Activated CD8-positive, alpha-beta T cell treated with anti-CD3 and anti-CD28 coated beads, Interleukin-2, amount 10 ng/mL, durations not matched to agents 7 days and 5 days (primary cell): ENCODE results near the gene TNFRSF8. TPM values are rescaled to one million over a fixed set of nuclear protein-coding genes. Genes with fewer than 3 reads are reported as not detected.
"Not testable (repeated sequence)": the region's sequence is repeated elsewhere in the genome, so short reads cannot be mapped to it uniquely, and the experiment has no call there.

ENCODE experiments used
- ATAC-seq: fragments of 150-1000 bp; cut with Tn5 transposase; one replicate; pipeline ENCODE4 v1.10.0; 2021; ENCODE audit warnings: moderate library complexity
- CTCF ChIA-PET: fragments of 350-600 bp; sonication (Branson Sonifier 250); formaldehyde crosslinking; loops from one replicate; lab custom pipeline; 2021; ENCODE audit warnings: antibody characterized with exemption; lab: Charles Lee
- POLR2A ChIA-PET: fragments of 350-600 bp; sonication (Branson Sonifier 250); formaldehyde crosslinking; loops from one replicate; lab custom pipeline; 2021; ENCODE audit warnings: antibody characterized with exemption; lab: Charles Lee
- DNase-seq: peaks from one replicate; pipeline ENCODE4 v3.0.0-alpha.2; 2020
- H3K27ac Mint-ChIP-seq: one replicate; pipeline ENCODE4 v1.8.0; 2021; ENCODE audit warnings: mild to moderate bottlenecking, mixed read lengths
- H3K27me3 Mint-ChIP-seq: one replicate; pipeline ENCODE4 v1.8.0; 2021; ENCODE audit warnings: low read depth, mixed read lengths
- H3K36me3 Mint-ChIP-seq: one replicate; pipeline ENCODE4 v1.8.0; 2021; ENCODE audit warnings: low read depth, mixed read lengths
- H3K4me1 Mint-ChIP-seq: one replicate; pipeline ENCODE4 v1.8.0; 2021; ENCODE audit warnings: low read depth, mixed read lengths
- H3K4me3 Mint-ChIP-seq: one replicate; pipeline ENCODE4 v1.8.0; 2021; ENCODE audit warnings: mild to moderate bottlenecking, mixed read lengths
- H3K9me3 Mint-ChIP-seq: one replicate; pipeline ENCODE4 v1.8.0; 2022; ENCODE audit warnings: mixed read lengths; ENCODE audit not compliant: insufficient read depth
- total RNA-seq, 2 experiments: library from RNA; stranded (reverse); gene quantifications; one replicate each; pipeline ENCODE4 v1.2.3, GENCODE V29; 2021

The TNFRSF8 gene
- total RNA-seq, 2 experiments from 2014 or later, result 0.95 to 0.97 TPM

DNA sequence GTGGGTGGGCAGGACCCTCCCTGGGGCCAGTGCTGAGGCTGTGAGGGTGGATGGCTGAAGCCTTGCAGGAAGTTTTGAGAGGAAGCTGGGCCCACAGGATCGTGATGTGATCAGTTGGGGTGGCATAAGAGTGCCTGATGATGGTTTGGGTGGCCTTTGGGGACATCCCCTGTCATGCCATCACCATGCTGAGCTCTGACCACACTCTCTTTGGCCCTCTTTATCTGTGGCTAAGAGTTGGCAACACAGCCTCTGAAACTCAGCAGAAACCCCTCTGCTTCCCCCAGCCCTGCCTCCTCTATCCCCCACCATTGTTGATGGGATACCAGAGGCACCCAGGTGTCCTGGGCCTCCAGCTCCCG, 24.0 kb upstream of the TNFRSF8 start:
- ChIA-PET CTCF (interaction anchor here (0.8 to 2.1 kb wide), 4 partner anchors 9 to 86 kb away, joined by 3 to 7 read pairs (median 4); no protein-coding TSS in a partner anchor), POLR2A (interaction anchor here (0.7 to 5.5 kb wide), 2 partner anchors 11 to 130 kb away, joined by 3 to 52 read pairs; no protein-coding TSS in a partner anchor)

GRCh38 chr1:12039824-12040456, 23.2 kb upstream of the TNFRSF8 start:
- H3K27ac Mint-ChIP-seq, ATAC-seq, H3K27me3 Mint-ChIP-seq, H3K4me3 Mint-ChIP-seq, H3K9me3 Mint-ChIP-seq, DNase-seq, H3K36me3 Mint-ChIP-seq, H3K4me1 Mint-ChIP-seq: not testable (repeated sequence)
- ChIA-PET POLR2A (interaction anchor here (5.5 kb wide), 1 partner anchor 131 kb away, joined by 52 read pairs; no protein-coding TSS in a partner anchor), CTCF (interaction anchor here (0.8 to 2.1 kb wide), 6 partner anchors 8 to 85 kb away, joined by 3 to 5 read pairs (median 3); no protein-coding TSS in a partner anchor)

More for the DNA sequence above, 24.0 kb upstream of the TNFRSF8 start:
- no peak for ATAC-seq
- Mint-ChIP-seq H3K9me3 (no peaks in the 10 kb centered on the region), H3K4me1 (peaks cover 9% of the 10 kb centered on the region), H3K27me3 (peaks cover 2% of the 10 kb centered on the region), H3K27ac (no peak overlapping the region), H3K4me3 (no peak overlapping the region), H3K36me3 (no peaks in the 10 kb centered on the region)
- DNase-seq, result no peak

- Mint-ChIP-seq H3K4me1 (peaks cover 9% of the 10 kb centered on the region), H3K27me3 (peaks cover 10% of the 10 kb centered on the region), H3K36me3 (no peaks in the 10 kb centered on the region), H3K9me3 (no peaks in the 10 kb centered on the region), H3K27ac (no peak overlapping the region), H3K4me3 (no peak overlapping the region)
- ATAC-seq (no peak), DNase-seq (no peak)
- ChIA-PET POLR2A (interaction anchor here (5.5 kb wide), 1 partner anchor 131 kb away, joined by 52 read pairs; no protein-coding TSS in a partner anchor), CTCF (interaction anchor here (0.8 to 2.1 kb wide), 5 partner anchors 8 to 84 kb away, joined by 3 to 5 read pairs (median 3); no protein-coding TSS in a partner anchor)
Observed at GRCh38 chr1:12040457-12041051, 22.5 kb upstream of the TNFRSF8 start.

DNA sequence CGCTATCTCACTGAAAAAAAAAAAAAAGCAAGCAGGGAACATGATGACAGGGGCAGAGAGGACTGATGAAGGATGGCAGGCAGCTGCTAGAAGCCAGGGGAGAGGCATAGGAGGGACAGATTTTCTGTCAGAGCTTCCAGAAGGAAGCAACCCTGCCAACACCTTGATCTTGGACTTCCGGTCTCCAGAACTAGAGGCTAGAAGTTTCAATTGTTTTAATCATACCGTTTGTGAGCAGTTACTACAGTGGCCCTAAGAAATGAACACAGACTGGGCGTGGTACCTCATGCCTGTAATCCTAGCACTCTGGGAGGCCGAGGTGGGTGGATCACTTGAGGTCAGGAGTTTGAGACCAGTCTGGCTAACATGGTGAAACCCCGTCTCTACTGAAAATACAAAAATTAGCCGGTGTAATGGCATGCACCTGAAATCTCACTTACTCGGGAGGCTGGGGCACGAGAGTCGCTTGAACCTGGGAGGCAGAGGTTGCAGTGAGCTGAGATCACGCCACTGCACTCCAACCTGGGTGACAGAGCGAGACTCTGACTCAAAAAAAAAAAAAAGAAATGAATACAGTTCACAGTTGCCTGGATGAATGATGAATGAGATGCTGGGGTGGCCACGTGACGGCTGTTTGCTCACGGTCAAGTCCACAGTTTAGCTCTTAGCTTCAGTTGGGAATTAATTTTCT, 18.8 kb upstream of the TNFRSF8 start:
- H3K36me3 Mint-ChIP-seq, CTCF ChIA-PET, ATAC-seq, H3K4me3 Mint-ChIP-seq, H3K27ac Mint-ChIP-seq, H3K9me3 Mint-ChIP-seq, DNase-seq: not testable (repeated sequence)
- POLR2A ChIA-PET, result interaction anchor here (4.3 kb wide), 1 partner anchor 135 kb away, joined by 45 read pairs; no protein-coding TSS in a partner anchor
- peaks cover 11% of the 10 kb centered on the region for H3K4me1 Mint-ChIP-seq
- H3K27me3 Mint-ChIP-seq, result peaks cover 18% of the 10 kb centered on the region

DNA sequence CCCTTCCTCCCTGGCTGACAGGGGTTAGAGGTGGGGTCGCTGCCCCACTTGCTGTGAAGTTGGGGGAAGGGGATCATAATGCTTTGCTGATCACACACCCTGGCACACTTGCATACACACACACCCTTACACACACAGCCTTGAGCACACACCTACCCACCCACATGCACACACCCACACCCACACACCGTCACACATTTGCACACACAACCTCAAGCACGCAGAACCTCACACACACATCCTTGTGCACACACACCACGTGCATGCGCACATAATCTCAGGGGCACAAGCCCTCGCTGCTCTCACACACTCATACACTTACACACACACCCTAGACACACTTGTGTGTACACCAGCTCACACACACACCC, 16.4 kb upstream of the TNFRSF8 start:
- DNase-seq (no peak), ATAC-seq (no peak)
- H3K4me1 Mint-ChIP-seq, result peaks cover 6% of the 10 kb centered on the region
- no peaks in the 10 kb centered on the region for H3K9me3 Mint-ChIP-seq
- no peak overlapping the region for H3K4me3 Mint-ChIP-seq
- ChIA-PET POLR2A (interaction anchor here (1.5 to 4.3 kb wide), 3 partner anchors 8 to 138 kb away, joined by 3 to 45 read pairs (median 9); no protein-coding TSS in a partner anchor), CTCF (interaction anchor here (0.9 to 2.5 kb wide), 6 partner anchors 11 to 78 kb away, joined by 3 to 5 read pairs (median 4); no protein-coding TSS in a partner anchor)
- H3K27me3 Mint-ChIP-seq, result peaks cover 22% of the 10 kb centered on the region
- H3K36me3 Mint-ChIP-seq, result no peaks in the 10 kb centered on the region
- H3K27ac Mint-ChIP-seq, result no peak overlapping the region

DNA sequence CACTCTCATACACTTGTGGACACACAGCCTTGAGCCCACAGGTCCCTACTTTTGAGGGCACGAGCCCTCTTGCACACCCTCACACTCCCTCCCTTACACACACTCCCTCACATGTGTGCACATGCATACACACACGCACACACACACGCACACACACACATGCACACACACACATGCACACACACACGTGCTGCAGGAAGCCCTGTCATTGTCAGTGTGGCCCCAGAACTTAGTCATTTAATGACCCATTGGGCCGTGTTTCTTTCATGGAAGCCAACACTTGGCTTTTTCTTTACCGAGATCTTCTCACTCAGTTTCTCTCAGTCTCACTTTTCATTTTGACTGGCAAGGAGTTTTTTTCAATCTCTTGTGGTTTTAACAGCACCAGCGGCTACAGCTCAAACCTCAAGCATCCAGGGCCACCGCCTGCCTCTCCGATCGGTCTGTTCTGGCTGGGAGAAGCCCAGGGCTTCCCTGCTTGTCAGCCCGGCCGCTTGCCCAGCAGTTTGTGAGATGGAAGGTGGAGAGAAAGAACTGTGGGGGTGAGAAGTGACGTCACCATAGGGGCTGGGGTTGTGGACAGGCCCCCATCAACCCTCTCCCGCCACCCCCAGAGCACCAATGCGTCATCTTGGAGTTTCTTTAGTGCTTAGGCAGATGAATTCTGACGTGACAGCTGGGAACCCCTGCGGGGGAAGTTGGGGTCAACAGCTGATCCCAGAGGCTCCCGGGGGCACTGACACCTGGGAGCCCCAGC, 15.8 kb upstream of the TNFRSF8 start:
- ATAC-seq (peak; percentile 80), DNase-seq (peak; percentile 78)
- Mint-ChIP-seq H3K27ac (no peak overlapping the region), H3K9me3 (no peaks in the 10 kb centered on the region), H3K36me3 (no peaks in the 10 kb centered on the region), H3K27me3 (peaks cover 22% of the 10 kb centered on the region), H3K4me3 (no peak overlapping the region), H3K4me1 (peaks cover 11% of the 10 kb centered on the region)
- CTCF ChIA-PET, result interaction anchor here (0.9 to 2.5 kb wide), 6 partner anchors 9 to 78 kb away, joined by 3 to 5 read pairs (median 4); no protein-coding TSS in a partner anchor
- POLR2A ChIA-PET, result interaction anchor here (1.5 to 4.3 kb wide), 3 partner anchors 8 to 138 kb away, joined by 3 to 45 read pairs (median 9); no protein-coding TSS in a partner anchor

- no peak for ATAC-seq
- H3K4me1 Mint-ChIP-seq, result peaks cover 18% of the 10 kb centered on the region
- CTCF ChIA-PET, result interaction anchor here (1.0 to 2.5 kb wide), 3 partner anchors 10 to 31 kb away, joined by 3 to 7 read pairs (median 5); no protein-coding TSS in a partner anchor
- peaks cover 22% of the 10 kb centered on the region for H3K27me3 Mint-ChIP-seq
- no peak overlapping the region for H3K4me3 Mint-ChIP-seq
- no peak for DNase-seq
- no peak overlapping the region for H3K27ac Mint-ChIP-seq
- no peaks in the 10 kb centered on the region for H3K9me3 Mint-ChIP-seq
- no peaks in the 10 kb centered on the region for H3K36me3 Mint-ChIP-seq
- POLR2A ChIA-PET, result interaction anchor here (4.3 kb wide), 1 partner anchor 139 kb away, joined by 45 read pairs; no protein-coding TSS in a partner anchor
Observed at GRCh38 chr1:12048372-12048771, 14.7 kb upstream of the TNFRSF8 start.

DNA sequence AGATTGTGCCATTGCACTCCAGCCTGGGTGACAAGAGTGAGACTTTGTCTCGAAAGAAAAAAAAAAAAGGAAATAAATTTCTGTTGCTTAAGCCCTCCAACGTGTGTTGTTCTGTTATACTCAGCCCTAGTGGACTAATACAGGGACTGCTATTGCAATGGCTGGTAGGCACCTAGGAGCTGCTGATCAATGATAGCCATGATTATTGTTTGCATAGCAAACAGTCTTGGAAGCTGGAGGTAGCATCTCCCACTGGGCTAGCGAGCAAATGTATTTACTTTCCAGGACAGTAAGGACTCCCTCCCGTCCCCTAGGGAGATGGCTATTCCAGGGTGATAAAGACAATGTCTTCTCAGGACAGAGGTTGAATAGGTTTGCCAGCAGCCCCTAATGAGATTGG, 13.5 kb upstream of the TNFRSF8 start:
- H3K4me1 Mint-ChIP-seq, result peaks cover 23% of the 10 kb centered on the region
- peaks cover 18% of the 10 kb centered on the region for H3K27me3 Mint-ChIP-seq
- H3K9me3 Mint-ChIP-seq, result no peaks in the 10 kb centered on the region
- ChIA-PET POLR2A (interaction anchor here (0.7 to 1.7 kb wide), 2 partner anchors 140 to 142 kb away, joined by 4 read pairs; no protein-coding TSS in a partner anchor), CTCF (interaction anchor here (1.0 to 2.0 kb wide), 2 partner anchors 10 to 30 kb away, joined by 3 to 7 read pairs; no protein-coding TSS in a partner anchor)
- no peak overlapping the region for H3K4me3 Mint-ChIP-seq
- H3K36me3 Mint-ChIP-seq, result no peaks in the 10 kb centered on the region
- DNase-seq, result no peak
- no peak for ATAC-seq
- no peak overlapping the region for H3K27ac Mint-ChIP-seq

GRCh38 chr1:12051361-12051760, 11.7 kb upstream of the TNFRSF8 start:
- H3K9me3 Mint-ChIP-seq, result no peaks in the 10 kb centered on the region
- H3K4me3 Mint-ChIP-seq, result no peak overlapping the region
- H3K27ac Mint-ChIP-seq, result no peak overlapping the region
- POLR2A ChIA-PET, result interaction anchor here (1.2 to 1.7 kb wide), 2 partner anchors 141 to 143 kb away, joined by 3 to 11 read pairs; no protein-coding TSS in a partner anchor
- DNase-seq, result no peak
- CTCF ChIA-PET, result interaction anchor here (0.7 to 2.1 kb wide), 5 partner anchors 29 to 78 kb away, joined by 3 to 5 read pairs (median 3); partner anchors contain the start of gene MIIP
- peaks cover 25% of the 10 kb centered on the region for H3K4me1 Mint-ChIP-seq
- H3K36me3 Mint-ChIP-seq, result no peaks in the 10 kb centered on the region
- no peak for ATAC-seq
- H3K27me3 Mint-ChIP-seq, result peaks cover 10% of the 10 kb centered on the region

DNA sequence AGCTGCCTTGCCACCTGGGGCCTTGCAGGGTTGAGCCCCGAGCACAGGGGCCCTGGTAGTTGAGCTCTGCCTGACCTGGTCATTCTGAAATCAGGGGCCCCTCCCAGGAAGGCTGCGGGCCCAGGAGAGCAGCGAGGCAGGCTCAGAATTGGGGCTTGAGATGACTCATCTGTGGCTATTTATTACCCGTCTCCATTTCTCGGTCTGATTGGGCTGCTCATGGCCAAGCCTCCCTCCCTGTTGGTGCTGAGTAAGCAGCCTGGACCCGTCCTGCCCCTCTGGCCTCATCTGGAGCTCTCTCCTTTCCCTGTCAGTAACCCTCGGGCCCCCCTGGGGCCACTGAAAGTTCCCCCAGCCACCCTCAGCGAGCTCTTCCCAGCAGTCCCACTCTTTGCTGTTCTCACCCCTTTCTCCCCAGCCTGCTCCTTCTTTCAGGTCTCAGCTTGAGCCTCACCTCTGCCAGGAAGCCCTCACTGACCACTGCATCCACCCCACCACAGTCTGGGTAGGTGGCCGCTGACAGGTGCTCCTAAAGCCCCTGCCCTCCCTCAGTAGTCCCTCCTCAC, 11.0 kb upstream of the TNFRSF8 start:
- ChIA-PET POLR2A (interaction anchor here (0.6 to 1.7 kb wide), 3 partner anchors 72 to 144 kb away, joined by 3 to 11 read pairs (median 3); partner anchors contain the start of gene MFN2), CTCF (interaction anchor here (1.0 to 2.1 kb wide), 5 partner anchors 21 to 72 kb away, joined by 3 to 5 read pairs (median 3); partner anchors contain the start of gene MIIP)
- no peak overlapping the region for H3K4me3 Mint-ChIP-seq

More for the DNA sequence above, 11.0 kb upstream of the TNFRSF8 start:
- H3K36me3 Mint-ChIP-seq, result no peaks in the 10 kb centered on the region
- H3K9me3 Mint-ChIP-seq, result no peaks in the 10 kb centered on the region
- peaks cover 32% of the 10 kb centered on the region for H3K4me1 Mint-ChIP-seq
- peak overlapping the region; percentile 6 for H3K27ac Mint-ChIP-seq
- ATAC-seq (peak; percentile 38), DNase-seq (peak; percentile 57)
- peaks cover 11% of the 10 kb centered on the region for H3K27me3 Mint-ChIP-seq
